Stomach smooth muscle (tissue), 2 donors: Measurements from ENCODE around the gene TNIK.

Experiments used
- H3K27ac ChIP-seq: one replicate; pipeline ENCODE4 v1.7.0; 2013; ENCODE audit warnings: mild to moderate bottlenecking, low read length, inconsistent platforms
- H3K27me3 ChIP-seq, 2 donors: one replicate each; pipeline ENCODE4 v1.7.0; 2013; ENCODE audit warnings: low read length in 2 of 2; ENCODE audit not compliant: insufficient read depth in 2 of 2, control insufficient read depth in 1 of 2
- H3K36me3 ChIP-seq, 2 donors: one replicate each; pipeline ENCODE4 v1.7.0; 2013; ENCODE audit warnings: low read length in 2 of 2; ENCODE audit not compliant: control insufficient read depth in 2 of 2, insufficient read depth in 2 of 2
- H3K4me1 ChIP-seq: one replicate; pipeline ENCODE4 v1.7.0; 2013; ENCODE audit warnings: low read length; ENCODE audit not compliant: control insufficient read depth, insufficient read depth
- H3K4me3 ChIP-seq, 2 donors: one replicate each; pipeline ENCODE4 v1.7.0; 2013; ENCODE audit warnings: low read length in 2 of 2
- H3K9ac ChIP-seq, 2 donors: one replicate each; pipeline ENCODE4 v1.7.0; 2013; ENCODE audit warnings: low read length in 2 of 2, mild to moderate bottlenecking in 1 of 2
- H3K9me3 ChIP-seq, 2 donors: one replicate each; pipeline ENCODE4 v1.7.0; 2013; ENCODE audit warnings: low read length in 2 of 2; ENCODE audit not compliant: control insufficient read depth in 2 of 2
- donor health status: healthy.
- donor health status: Pancreatic carcinoma.

TNIK gene

GRCh38 chr3:171470714-171471227 lies 10.6 kb upstream of the TNIK start:
- no peaks in the 10 kb centered on the region for H3K27me3 ChIP-seq
- H3K4me3 ChIP-seq = no peak overlapping the region
- H3K4me1 ChIP-seq = no peaks in the 10 kb centered on the region
- H3K36me3 ChIP-seq = no peaks in the 10 kb centered on the region
- H3K9ac ChIP-seq = no peak overlapping the region
- no peaks in the 10 kb centered on the region for H3K9me3 ChIP-seq
- no peak overlapping the region for H3K27ac ChIP-seq

DNA sequence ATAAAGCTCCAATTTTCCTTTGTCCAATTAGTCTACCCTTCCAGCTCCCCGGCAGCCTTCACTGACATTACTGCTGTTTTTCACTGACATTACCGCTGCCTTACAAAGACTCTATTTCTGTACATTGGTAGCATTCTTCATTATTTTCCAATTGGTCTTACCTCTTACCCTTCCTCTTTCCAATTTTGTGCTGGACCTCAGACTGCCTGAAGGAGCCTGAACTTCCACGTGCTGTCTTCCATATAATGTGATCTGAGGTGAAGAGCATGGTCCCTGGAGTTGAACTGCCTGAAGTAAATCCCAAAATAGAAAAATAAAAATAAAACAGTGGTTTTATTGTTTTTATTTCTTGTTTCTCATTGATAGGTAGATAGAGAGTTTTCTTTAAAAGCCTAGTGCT lies 9.2 kb upstream of the TNIK start:
- Histone ChIP-seq H3K27me3 (no peaks in the 10 kb centered on the region), H3K4me3 (no peak overlapping the region), H3K27ac (no peak overlapping the region), H3K9me3 (no peaks in the 10 kb centered on the region), H3K36me3 (no peaks in the 10 kb centered on the region), H3K9ac (no peak overlapping the region), H3K4me1 (no peaks in the 10 kb centered on the region)

GRCh38 chr3:171468296-171468906 lies 8.2 kb upstream of the TNIK start:
- Histone ChIP-seq H3K27me3 (no peaks in the 10 kb centered on the region), H3K36me3 (no peaks in the 10 kb centered on the region), H3K4me3 (no peak overlapping the region), H3K9me3 (no peaks in the 10 kb centered on the region), H3K27ac (no peak overlapping the region), H3K9ac (no peak overlapping the region), H3K4me1 (no peaks in the 10 kb centered on the region)

- H3K27ac ChIP-seq = no peak overlapping the region
- no peak overlapping the region for H3K4me3 ChIP-seq
- H3K27me3 ChIP-seq = no peaks in the 10 kb centered on the region
- no peaks in the 10 kb centered on the region for H3K9me3 ChIP-seq
- H3K9ac ChIP-seq = no peak overlapping the region
- H3K4me1 ChIP-seq = peaks cover 10% of the 10 kb centered on the region
- H3K36me3 ChIP-seq = no peaks in the 10 kb centered on the region
These were observed 5.6 kb upstream of the TNIK start for GRCh38 chr3:171465763-171466162.

DNA sequence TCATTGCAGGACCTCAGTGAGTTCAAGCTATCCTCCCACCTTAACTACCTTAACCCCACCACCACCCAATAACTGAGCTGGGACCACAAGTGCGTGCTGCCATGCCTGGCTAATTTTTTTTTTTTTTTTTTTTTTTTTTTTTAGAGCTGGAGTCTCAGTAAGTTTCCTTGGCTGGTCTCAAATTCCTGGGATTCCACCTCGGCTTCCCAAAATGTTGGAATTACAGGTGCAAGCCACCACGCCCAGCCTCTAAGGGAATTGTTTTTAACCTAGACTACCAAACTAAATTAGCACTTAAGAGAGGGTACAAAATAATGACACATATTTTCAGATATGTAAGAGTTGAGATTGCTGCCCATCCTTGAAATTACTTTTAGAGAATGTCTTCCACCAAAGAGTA lies 4.3 kb upstream of the TNIK start:
- no peak overlapping the region for H3K27ac ChIP-seq
- H3K9me3 ChIP-seq = no peaks in the 10 kb centered on the region
- H3K9ac ChIP-seq = no peak overlapping the region
- H3K4me3 ChIP-seq = no peak overlapping the region
- H3K36me3 ChIP-seq = no peaks in the 10 kb centered on the region
- H3K27me3 ChIP-seq = no peaks in the 10 kb centered on the region
- peaks cover 13% of the 10 kb centered on the region for H3K4me1 ChIP-seq

DNA sequence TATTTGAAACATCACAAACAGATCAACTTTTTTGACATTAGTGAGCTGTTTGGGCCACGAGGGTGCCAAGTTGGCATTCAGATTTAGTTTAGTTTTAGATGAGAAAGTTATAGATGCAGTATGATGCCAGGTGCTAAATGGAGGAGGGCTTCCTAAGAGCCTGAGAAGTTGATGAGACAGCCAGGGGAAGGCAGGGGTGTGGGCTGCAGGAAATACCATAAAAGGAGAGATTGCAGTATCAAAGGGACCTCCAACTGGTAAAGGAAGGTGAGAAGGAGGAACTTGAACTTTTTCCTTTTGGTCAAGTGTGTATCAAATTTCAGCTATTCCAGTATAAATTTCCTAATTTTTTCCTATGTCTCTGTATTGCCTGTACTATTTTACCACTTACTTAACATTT lies 2.0 kb upstream of the TNIK start:
- Histone ChIP-seq H3K4me3 (no peak overlapping the region), H3K4me1 (peaks cover 17% of the 10 kb centered on the region)

GRCh38 chr3:171461525-171461917 lies 1.3 kb upstream of the TNIK start:
- H3K27ac ChIP-seq = peak overlapping the region; percentile 76
- H3K4me3 ChIP-seq = peak overlapping the region; percentile 83 to 88
- H3K4me1 ChIP-seq = peaks cover 21% of the 10 kb centered on the region
- H3K36me3 ChIP-seq = no peaks in the 10 kb centered on the region
- no peaks in the 10 kb centered on the region for H3K9me3 ChIP-seq
- H3K27me3 ChIP-seq = no peaks in the 10 kb centered on the region
- peak overlapping the region; percentile 45 to 81 for H3K9ac ChIP-seq

More for the DNA sequence above, 2.0 kb upstream of the TNIK start:
- Histone ChIP-seq H3K27me3 (no peaks in the 10 kb centered on the region), H3K27ac (no peak overlapping the region), H3K9ac (no peak overlapping the region), H3K36me3 (no peaks in the 10 kb centered on the region), H3K9me3 (no peaks in the 10 kb centered on the region)

DNA sequence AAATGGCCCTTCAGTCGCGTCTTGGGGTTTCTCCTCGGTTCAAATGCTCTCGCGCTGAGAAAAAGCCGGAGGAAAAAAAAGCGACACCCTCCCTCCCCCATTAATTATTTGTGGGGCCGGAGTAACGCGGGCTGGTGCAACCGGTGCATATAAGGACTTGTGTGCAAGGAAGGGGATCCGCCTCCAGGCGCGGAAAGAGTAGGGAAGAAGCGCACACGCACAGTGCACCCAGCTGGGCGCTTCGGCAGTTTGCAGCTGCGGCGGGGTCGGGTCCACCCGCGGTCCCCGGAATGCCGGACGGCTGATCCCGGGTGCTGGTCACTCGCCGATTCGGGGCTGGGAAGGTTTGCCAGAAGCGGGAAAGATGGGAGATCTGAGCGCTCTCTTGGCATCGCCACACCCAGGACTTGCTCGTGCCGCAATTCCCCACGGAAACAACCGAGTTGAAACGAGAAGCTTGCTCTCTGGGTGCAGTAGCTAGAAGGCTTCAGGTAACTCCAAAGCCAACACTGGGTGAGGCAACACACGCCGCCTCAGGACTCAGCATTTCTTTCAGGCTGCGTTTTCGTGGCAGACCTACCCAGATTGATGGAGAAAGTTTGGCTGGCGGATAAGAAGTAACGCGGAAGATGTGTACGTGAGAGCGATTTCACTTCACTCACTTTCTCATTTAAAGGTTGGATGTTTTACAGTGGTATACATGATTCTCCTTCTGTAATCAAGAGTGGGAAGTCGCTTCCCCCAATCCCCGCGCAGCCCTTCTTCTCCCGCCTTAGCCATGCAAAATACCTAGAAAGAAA lies 720 bp upstream of the TNIK start:
- H3K9me3 ChIP-seq = no peaks in the 10 kb centered on the region
- peak overlapping the region; percentile 83 to 88 for H3K4me3 ChIP-seq
- peak overlapping the region; percentile 76 for H3K27ac ChIP-seq
- peaks cover 27% of the 10 kb centered on the region for H3K4me1 ChIP-seq
- H3K9ac ChIP-seq = peak overlapping the region; percentile 45 to 81
- H3K36me3 ChIP-seq = no peaks in the 10 kb centered on the region
- H3K27me3 ChIP-seq = no peaks in the 10 kb centered on the region

DNA sequence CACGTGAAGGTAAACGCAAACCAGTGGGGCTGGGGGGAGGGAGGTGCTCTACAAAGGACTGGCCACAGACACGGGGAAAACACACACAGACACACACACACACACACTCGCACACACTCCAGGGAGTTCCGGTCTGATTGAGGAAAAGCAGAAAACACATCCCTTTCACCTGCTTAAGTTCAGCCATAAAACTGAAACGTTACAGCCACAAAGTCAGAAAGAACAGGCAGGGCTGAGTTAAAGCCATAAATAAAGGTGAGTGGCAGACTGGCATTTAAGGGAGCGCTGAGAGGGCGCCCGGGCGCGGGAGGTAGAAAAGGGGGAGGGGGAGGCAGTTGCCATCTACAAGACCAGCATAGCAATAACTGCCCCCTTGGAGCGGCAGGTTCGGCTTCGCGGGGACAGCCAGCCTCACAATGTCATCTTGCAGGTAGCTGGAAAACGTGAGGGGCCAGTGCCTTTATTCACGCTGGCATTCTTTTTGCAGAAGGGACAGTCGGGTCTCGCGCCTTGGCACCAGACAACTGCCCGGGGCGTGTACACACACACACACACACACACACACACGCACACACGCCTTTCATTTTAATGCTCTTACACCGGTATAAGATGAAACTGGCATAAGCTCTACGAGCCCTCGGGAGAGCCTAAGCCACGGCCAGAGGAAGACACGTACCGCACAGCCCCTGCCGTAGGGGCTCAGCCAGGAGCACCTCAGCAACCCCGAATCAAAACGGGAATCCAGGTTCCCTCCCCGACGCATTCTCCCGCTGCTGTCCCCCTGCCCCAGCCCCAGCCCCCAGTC lies 866 bp downstream of the TNIK start:
- H3K9ac ChIP-seq = peak overlapping the region; percentile 45 to 79
- no peaks in the 10 kb centered on the region for H3K36me3 ChIP-seq
- H3K27ac ChIP-seq = no peak overlapping the region

DNA sequence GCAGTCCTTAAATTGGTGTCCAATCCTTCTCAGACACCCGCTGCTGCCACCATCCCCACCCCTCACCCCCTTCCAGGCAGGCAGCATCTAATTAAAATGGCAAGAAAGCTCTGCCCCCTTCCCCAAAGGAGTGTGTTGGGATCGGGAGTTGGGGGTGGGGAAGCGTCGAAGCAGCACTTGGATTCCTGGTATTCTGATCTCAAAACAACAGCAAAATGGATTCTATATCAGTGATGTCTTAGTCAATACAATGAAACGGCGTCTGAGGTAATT lies 1.4 kb downstream of the TNIK start:
- Histone ChIP-seq H3K9ac (peak overlapping the region; percentile 45 to 79), H3K27me3 (no peaks in the 10 kb centered on the region), H3K27ac (no peak overlapping the region), H3K36me3 (no peaks in the 10 kb centered on the region), H3K4me3 (peak overlapping the region; percentile 83 to 88), H3K9me3 (no peaks in the 10 kb centered on the region), H3K4me1 (peaks cover 27% of the 10 kb centered on the region)

More for the DNA sequence above, 866 bp downstream of the TNIK start:
- H3K4me1 ChIP-seq = peaks cover 27% of the 10 kb centered on the region
- H3K9me3 ChIP-seq = no peaks in the 10 kb centered on the region
- peak overlapping the region; percentile 83 to 88 for H3K4me3 ChIP-seq
- H3K27me3 ChIP-seq = no peaks in the 10 kb centered on the region
